Sigmoid colon (tissue), 3 donors: ENCODE measurements around the gene FNDC10.

Experiments used
- POLR2A ChIP-seq, 2 donors: fragments of 450-650 bp; IDR thresholded peaks; one replicate each; pipeline ENCODE4 v1.6.1; 2016; ENCODE audit warnings: antibody characterized with exemption in 2 of 2, mild to moderate bottlenecking in 2 of 2, moderate library complexity in 2 of 2
- TF ChIP-seq, protein P1 (sequence below), 4 experiments: fragments of 450-650 bp in 3 of 4; fragments of 200-600 bp in 1 of 4; IDR thresholded peaks; one replicate each; pipeline ENCODE4 v1.5.1; 2016 to 2019; ENCODE audit warnings: antibody characterized with exemption in 4 of 4, mild to moderate bottlenecking in 3 of 4, moderate library complexity in 2 of 4

DNA sequence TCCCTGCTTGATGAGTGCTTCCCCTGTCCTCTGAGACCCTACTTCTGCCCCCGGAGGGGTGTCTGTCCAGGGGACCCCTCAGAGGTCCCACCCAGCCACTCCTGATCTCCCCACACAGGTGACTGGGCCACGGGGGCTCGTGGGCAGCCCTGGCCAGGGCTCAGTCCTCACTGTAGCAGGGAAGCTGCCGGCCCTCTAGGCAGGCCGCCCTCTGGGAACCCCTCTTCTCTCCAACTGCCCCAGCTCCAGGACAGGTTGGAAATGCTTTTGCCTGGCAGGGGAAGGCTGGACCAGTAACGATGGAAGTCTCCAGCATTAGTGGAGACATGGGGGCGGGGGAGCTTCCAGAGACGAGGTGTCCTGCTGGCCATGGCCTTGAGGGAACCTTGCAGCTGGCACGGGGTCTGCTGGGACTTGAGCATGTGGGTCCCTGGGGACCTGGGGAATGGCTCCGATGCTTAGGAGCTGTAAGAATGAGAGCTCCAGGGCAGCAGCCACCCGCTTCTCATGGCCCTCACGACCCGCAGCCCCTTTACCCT is 3.1 kb upstream of the FNDC10 start:
- TF ChIP-seq, protein P1, sequence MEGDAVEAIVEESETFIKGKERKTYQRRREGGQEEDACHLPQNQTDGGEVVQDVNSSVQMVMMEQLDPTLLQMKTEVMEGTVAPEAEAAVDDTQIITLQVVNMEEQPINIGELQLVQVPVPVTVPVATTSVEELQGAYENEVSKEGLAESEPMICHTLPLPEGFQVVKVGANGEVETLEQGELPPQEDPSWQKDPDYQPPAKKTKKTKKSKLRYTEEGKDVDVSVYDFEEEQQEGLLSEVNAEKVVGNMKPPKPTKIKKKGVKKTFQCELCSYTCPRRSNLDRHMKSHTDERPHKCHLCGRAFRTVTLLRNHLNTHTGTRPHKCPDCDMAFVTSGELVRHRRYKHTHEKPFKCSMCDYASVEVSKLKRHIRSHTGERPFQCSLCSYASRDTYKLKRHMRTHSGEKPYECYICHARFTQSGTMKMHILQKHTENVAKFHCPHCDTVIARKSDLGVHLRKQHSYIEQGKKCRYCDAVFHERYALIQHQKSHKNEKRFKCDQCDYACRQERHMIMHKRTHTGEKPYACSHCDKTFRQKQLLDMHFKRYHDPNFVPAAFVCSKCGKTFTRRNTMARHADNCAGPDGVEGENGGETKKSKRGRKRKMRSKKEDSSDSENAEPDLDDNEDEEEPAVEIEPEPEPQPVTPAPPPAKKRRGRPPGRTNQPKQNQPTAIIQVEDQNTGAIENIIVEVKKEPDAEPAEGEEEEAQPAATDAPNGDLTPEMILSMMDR (IDR thresholded peaks at IDR 0.05): no peak
- TF ChIP-seq POLR2A (IDR thresholded peaks at IDR 0.05): no peak
